H1 (cell line): ENCODE results near the gene TUT1. TPM values are rescaled to one million over a fixed set of nuclear protein-coding genes. Genes with fewer than 3 reads are reported as not detected.

ENCODE experiments used
- E2F6 ChIP-seq: IDR thresholded peaks from 2 replicates; pipeline ENCODE4 v1.6.1; 2012; ENCODE audit warnings: inconsistent platforms
- FOSL1 ChIP-seq: IDR thresholded peaks from 2 replicates; pipeline ENCODE4 v1.6.1; 2011; ENCODE audit warnings: mild to moderate bottlenecking, low read depth, low read length, moderate library complexity; ENCODE audit not compliant: insufficient read depth
- MAX ChIP-seq: IDR thresholded peaks from 2 replicates; pipeline ENCODE4 v1.6.1; 2012; ENCODE audit warnings: inconsistent platforms
- POLR2A ChIP-seq, 2 experiments: IDR thresholded peaks; 1 replicate in 1 of 2; 2 replicates in 1 of 2; pipeline ENCODE4 v1.6.1; 2011; ENCODE audit warnings: low read depth in 2 of 2, low read length in 2 of 2, mild to moderate bottlenecking in 2 of 2; ENCODE audit errors: control extremely low read depth in 1 of 2
- TAF1 ChIP-seq: IDR thresholded peaks from 2 replicates; pipeline ENCODE4 v1.6.1; 2011; ENCODE audit warnings: mild to moderate bottlenecking, low read depth, low read length
- TAF7 ChIP-seq: optimal IDR thresholded peaks from 2 replicates; pipeline ENCODE3; 2011; ENCODE audit warnings: low read depth, mild to moderate bottlenecking, inconsistent platforms, low read length, moderate library complexity, borderline replicate concordance
- TBP ChIP-seq: IDR thresholded peaks from 2 replicates; pipeline ENCODE4 v1.6.1; 2011; ENCODE audit warnings: low read depth, low read length, improper control_type of control experiment
- polyA plus RNA-seq, 7 experiments: library from polyadenylated mRNA; depleted of rRNA in 3 of 7; stranded (reverse) in 5 of 7; unstranded in 2 of 7; fragments of >200 nt in 5 of 7; fragments of 200-250 nt in 2 of 7; gene quantifications; 1 replicate in 5 of 7; 2 replicates in 1 of 7; 4 replicates in 1 of 7; pipeline versions ENCODE4 v1.2.1 to v1.2.3, GENCODE V29; 2011 to 2013; ENCODE audit warnings: missing spikeins in 2 of 7, mixed read lengths in 2 of 7
- total RNA-seq: library from RNA; stranded (reverse); fragmentation: NEBNext Ultra II Directional; extraction: Animal tissue kit (Norgen Biotek cat#: 25700); gene quantifications from 2 replicates; pipeline ENCODE4 v1.2.1, GENCODE V29; 2021

Gene TUT1
- total and polyA plus RNA-seq, 2 of the 8 experiments (the other 6 are each of a cell fraction or from before 2014, with no cell fraction given), result 17.8 to 24.6 TPM

- TF ChIP-seq TAF1 (no peak), E2F6 (no peak), MAX (no peak), TBP (no peak), POLR2A (IDR thresholded peaks at IDR 0.05; ENCODE audit: control extremely low read depth in 1 of 2, low read depth in 2 of 2, low read length in 2 of 2) (no peak), FOSL1 (no peak), TAF7 (no peak)
These were observed 51.9 kb downstream of the TUT1 start (continued) for GRCh38 chr11:62539238-62539925.
